GM23248 (cell line): Measurements from ENCODE around the gene C8G. TPM values are rescaled to one million over a fixed set of nuclear protein-coding genes. Genes with fewer than 3 reads are reported as not detected.

ENCODE experiments used
- DNase-seq: peaks from one replicate; pipeline ENCODE4 v3.0.0-alpha.2; 2015
- H2AFZ ChIP-seq: fragments of 200-600 bp; sonication (generic); 2 replicates; pipeline ENCODE4 v1.6.1; 2016; ENCODE audit warnings: antibody characterized with exemption
- H3F3A ChIP-seq: fragments of 200-600 bp; sonication (generic); 2 replicates; pipeline ENCODE4 v1.6.1; 2016; ENCODE audit warnings: mild to moderate bottlenecking, antibody characterized with exemption, mixed run types; ENCODE audit not compliant: insufficient read depth
- H3K27ac ChIP-seq: fragments of 200-600 bp; sonication (generic); 2 replicates; pipeline ENCODE4 v1.5.1; 2016; ENCODE audit warnings: mild to moderate bottlenecking
- H3K27me3 ChIP-seq: fragments of 200-600 bp; sonication (generic); replicated peaks from 2 replicates; pipeline ENCODE4 v1.6.1; 2016; ENCODE audit warnings: mild to moderate bottlenecking; ENCODE audit not compliant: insufficient read depth
- H3K36me3 ChIP-seq: fragments of 200-600 bp; sonication (generic); 2 replicates; pipeline ENCODE4 v1.6.1; 2016; ENCODE audit warnings: low read depth, mild to moderate bottlenecking
- H3K4me1 ChIP-seq: fragments of 200-600 bp; sonication (generic); 2 replicates; pipeline ENCODE4 v1.6.1; 2016; ENCODE audit warnings: mild to moderate bottlenecking; ENCODE audit not compliant: insufficient read depth
- H3K4me2 ChIP-seq: fragments of 200-600 bp; sonication (generic); one replicate; pipeline ENCODE4 v1.6.1; 2016; ENCODE audit warnings: mild to moderate bottlenecking; ENCODE audit not compliant: unreplicated experiment
- H3K4me3 ChIP-seq: fragments of 200-600 bp; sonication (generic); 2 replicates; pipeline ENCODE4 v1.5.1; 2016; ENCODE audit warnings: mild to moderate bottlenecking
- H3K79me2 ChIP-seq: fragments of 200-600 bp; sonication (generic); 2 replicates; pipeline ENCODE4 v1.6.1; 2016; ENCODE audit warnings: mild to moderate bottlenecking; ENCODE audit not compliant: insufficient read depth
- H3K9ac ChIP-seq: fragments of 200-600 bp; sonication (generic); 2 replicates; pipeline ENCODE4 v1.6.1; 2016; ENCODE audit warnings: mild to moderate bottlenecking
- H3K9me2 ChIP-seq: fragments of 200-600 bp; sonication (generic); 2 replicates; pipeline ENCODE4 v1.6.1; 2016; ENCODE audit warnings: mixed run types, mild to moderate bottlenecking, moderate library complexity; ENCODE audit not compliant: insufficient read depth
- H3K9me3 ChIP-seq: fragments of 200-600 bp; sonication (generic); one replicate; pipeline ENCODE4 v1.6.1; 2017; ENCODE audit warnings: low read depth
- H4K20me1 ChIP-seq: fragments of 200-600 bp; sonication (generic); 2 replicates; pipeline ENCODE4 v1.6.0; 2016; ENCODE audit not compliant: insufficient read depth
- EZH2 ChIP-seq: fragments of 200-600 bp; sonication (generic); IDR thresholded peaks from 2 replicates; pipeline ENCODE4 v1.6.1; 2018; ENCODE audit warnings: antibody characterized with exemption, mild to moderate bottlenecking; ENCODE audit not compliant: insufficient read depth, poor library complexity, severe bottlenecking
- EZH2phosphoT487 ChIP-seq: fragments of 200-600 bp; sonication (generic); IDR thresholded peaks from 2 replicates; pipeline ENCODE4 v1.6.1; 2018; ENCODE audit warnings: antibody characterized with exemption, moderate library complexity, mild to moderate bottlenecking, low read depth; ENCODE audit not compliant: insufficient read depth
- WGBS, 2 experiments: methylation state at CpG; one replicate each; pipeline ENCODE4 v1.1.6; 2015 to 2017; ENCODE audit warnings: low lambda C conversion rate in 2 of 2, low coverage in 1 of 2; ENCODE audit errors: missing lambda C conversion rate in 2 of 2; 5-methylcytosine and 5-hydroxymethylcytosine counted together
- in situ Hi-C: fragments of 300-500 bp; cut with MboI; formaldehyde crosslinking; loops from 2 replicates; pipeline ENCODE4 v1.15.0; 2020
- polyA plus RNA-seq: library from polyadenylated mRNA; unstranded; fragments of >200 nt; fragmentation: Nextera tagmentation; extraction: Ambion mirVana; gene quantifications from 2 replicates; pipeline ENCODE4 v1.2.1, GENCODE V29; 2016
- total RNA-seq: library from RNA; depleted of rRNA; stranded (reverse); fragments of >200 nt; shearing (Covaris generic); gene quantifications from 2 replicates; pipeline ENCODE4 v1.2.3, GENCODE V29; 2014

The C8G gene
- total and polyA plus RNA-seq, 2 experiments from 2014 or later = 0.49 TPM; not detected in 1

GRCh38 chr9:136937186-136938001, 7.6 kb upstream of the C8G start:
- in situ Hi-C loops = no loop called here
- H3K4me2 ChIP-seq = no peak overlapping the region
- H3K4me3 ChIP-seq = no peak overlapping the region
- H3K79me2 ChIP-seq = peaks cover 13% of the 10 kb centered on the region
- H3K27me3 ChIP-seq = no peaks in the 10 kb centered on the region
- TF ChIP-seq EZH2 (no peak), EZH2phosphoT487 (no peak)
- H3K27ac ChIP-seq = no peak overlapping the region
- no peak overlapping the region for H3K9ac ChIP-seq
- DNase-seq = no peak
- 89 to 91% methylated on average over 15 of the region's 15 CpGs for WGBS, 2 experiments
- H4K20me1 ChIP-seq = no peaks in the 10 kb centered on the region
- no peak overlapping the region for H2AFZ ChIP-seq
- peaks cover 16% of the 10 kb centered on the region; the same call in 1 of the 2 replicates for H3K36me3 ChIP-seq
- H3K4me1 ChIP-seq = no peaks in the 10 kb centered on the region
- no peaks in the 10 kb centered on the region for H3K9me2 ChIP-seq
- peaks cover 16% of the 10 kb centered on the region; the same call in 1 of the 2 replicates for H3F3A ChIP-seq
- H3K9me3 ChIP-seq = no peaks in the 10 kb centered on the region

- Histone ChIP-seq H3K79me2 (peaks cover 30% of the 10 kb centered on the region), H3K9me2 (no peaks in the 10 kb centered on the region), H4K20me1 (no peaks in the 10 kb centered on the region), H3K27ac (no peak overlapping the region), H3K4me3 (no peak overlapping the region), H3K9me3 (no peaks in the 10 kb centered on the region), H2AFZ (no peak overlapping the region), H3F3A (peaks cover 16% of the 10 kb centered on the region; the same call in 1 of the 2 replicates), H3K27me3 (no peaks in the 10 kb centered on the region), H3K36me3 (peaks cover 16% of the 10 kb centered on the region; the same call in 1 of the 2 replicates), H3K9ac (no peak overlapping the region), H3K4me2 (no peak overlapping the region), H3K4me1 (no peaks in the 10 kb centered on the region)
- in situ Hi-C loops = no loop called here
- no peak for TF ChIP-seq EZH2
- no peak for TF ChIP-seq EZH2phosphoT487
- no peak for DNase-seq
- WGBS, 2 experiments = 86 to 89% methylated on average over 21 to 28 of the region's 28 CpGs
Measured at GRCh38 chr9:136939431-136939995, 5.5 kb upstream of the C8G start.

GRCh38 chr9:136939996-136940525, 5.0 kb upstream of the C8G start:
- H3K36me3 ChIP-seq = peaks cover 16% of the 10 kb centered on the region; the same call in 1 of the 2 replicates
- H3K79me2 ChIP-seq = peaks cover 30% of the 10 kb centered on the region
- H3K9me2 ChIP-seq = no peaks in the 10 kb centered on the region

GRCh38 chr9:136940526-136941230, 4.4 kb upstream of the C8G start:
- Histone ChIP-seq H4K20me1 (no peaks in the 10 kb centered on the region), H3K9me3 (no peaks in the 10 kb centered on the region), H3K4me1 (no peaks in the 10 kb centered on the region), H3K79me2 (peaks cover 30% of the 10 kb centered on the region), H3K36me3 (peaks cover 16% of the 10 kb centered on the region; the same call in 1 of the 2 replicates), H3K9ac (no peak overlapping the region), H3K4me2 (no peak overlapping the region), H3F3A (peaks cover 16% of the 10 kb centered on the region; the same call in 1 of the 2 replicates), H2AFZ (no peak overlapping the region), H3K9me2 (no peaks in the 10 kb centered on the region), H3K27me3 (no peaks in the 10 kb centered on the region), H3K27ac (no peak overlapping the region), H3K4me3 (no peak overlapping the region)
- in situ Hi-C loops = no loop called here
- DNase-seq = no peak
- WGBS, 2 experiments = 92 to 94% methylated on average over 30 to 42 of the region's 42 CpGs
- TF ChIP-seq EZH2 (no peak), EZH2phosphoT487 (no peak)

More at GRCh38 chr9:136939996-136940525, 5.0 kb upstream of the C8G start:
- no peak overlapping the region for H3K4me3 ChIP-seq
- no peaks in the 10 kb centered on the region for H3K9me3 ChIP-seq
- no peak overlapping the region for H3K4me2 ChIP-seq
- H3K4me1 ChIP-seq = no peaks in the 10 kb centered on the region
- H2AFZ ChIP-seq = no peak overlapping the region
- no peak overlapping the region for H3K27ac ChIP-seq
- H3K27me3 ChIP-seq = no peaks in the 10 kb centered on the region
- H4K20me1 ChIP-seq = no peaks in the 10 kb centered on the region
- no peak for TF ChIP-seq EZH2phosphoT487
- TF ChIP-seq EZH2 = no peak
- in situ Hi-C loops = no loop called here
- H3K9ac ChIP-seq = no peak overlapping the region
- WGBS, 2 experiments = 81 to 83% methylated on average over 15 to 16 of the region's 16 CpGs
- DNase-seq = no peak
- H3F3A ChIP-seq = peaks cover 16% of the 10 kb centered on the region; the same call in 1 of the 2 replicates
